Upper lobe of right lung (tissue), 1 donor: ENCODE results near the gene VAMP3. TPM values are rescaled to one million over a fixed set of nuclear protein-coding genes. Genes with fewer than 3 reads are reported as not detected.

Experiments
- ATAC-seq: fragments of 200-7000 bp; cut with Tn5 transposase; one replicate; pipeline ENCODE4 v1.9.1; 2020; ENCODE audit warnings: mild to moderate bottlenecking, moderate library complexity
- DNase-seq: peaks from one replicate; pipeline ENCODE4 v3.0.0-alpha.2; 2020
- H3K27ac ChIP-seq: fragments of 200-600 bp; one replicate; pipeline ENCODE4 v1.8.0; 2022
- H3K27me3 ChIP-seq: fragments of 200-600 bp; one replicate; pipeline ENCODE4 v1.8.0; 2022; ENCODE audit warnings: mild to moderate bottlenecking
- H3K36me3 ChIP-seq: fragments of 200-600 bp; one replicate; pipeline ENCODE4 v1.8.0; 2022
- H3K4me1 ChIP-seq: fragments of 200-600 bp; one replicate; pipeline ENCODE4 v1.8.0; 2022
- H3K4me3 ChIP-seq: fragments of 200-600 bp; one replicate; pipeline ENCODE4 v1.8.0; 2022; ENCODE audit warnings: mild to moderate bottlenecking
- H3K9me3 ChIP-seq: fragments of 200-600 bp; one replicate; pipeline ENCODE4 v1.8.0; 2022
- CTCF ChIP-seq: fragments of 200-600 bp; IDR thresholded peaks from one replicate; pipeline ENCODE4 v1.8.0; 2022; ENCODE audit warnings: antibody characterized with exemption
- intact Hi-C: fragments of 100-400 bp; cut with DNase I; formaldehyde crosslinking; loops from one replicate; pipeline ENCODE4 v1.11.0; 2022
- total RNA-seq: library from RNA; stranded (reverse); fragmentation: NEBNext Ultra II Directional; extraction: Animal tissue kit (Norgen Biotek cat#: 25700); gene quantifications from one replicate; pipeline ENCODE4 v1.2.1, GENCODE V29; 2021
- donor health status: DM: no; HTN: yes; CAD: no; lungs with severe emphysema.

VAMP3 gene
- total RNA-seq, 1 donor from 2014 or later = 129 TPM

GRCh38 chr1:7810395-7810794 lies 39.3 kb downstream of the VAMP3 start:
- TF ChIP-seq CTCF = no peak
- intact Hi-C loops = no loop called here
- H3K4me1 ChIP-seq = no peaks in the 10 kb centered on the region
- H3K4me3 ChIP-seq = no peak overlapping the region
- no peaks in the 10 kb centered on the region for H3K9me3 ChIP-seq
- no peak overlapping the region for H3K27ac ChIP-seq
- ATAC-seq = no peak
- peaks cover 69% of the 10 kb centered on the region for H3K36me3 ChIP-seq
- H3K27me3 ChIP-seq = no peaks in the 10 kb centered on the region
- DNase-seq = no peak

- TF ChIP-seq CTCF = no peak
- Histone ChIP-seq H3K4me3 (no peak overlapping the region), H3K36me3 (peaks cover 58% of the 10 kb centered on the region), H3K27ac (no peak overlapping the region), H3K4me1 (no peaks in the 10 kb centered on the region), H3K9me3 (no peaks in the 10 kb centered on the region), H3K27me3 (no peaks in the 10 kb centered on the region)
- intact Hi-C loops = no loop called here
- ATAC-seq = peak; percentile 61
- no peak for DNase-seq
These were observed 40.4 kb downstream of the VAMP3 start for GRCh38 chr1:7811476-7811875.

GRCh38 chr1:7813677-7814373 lies 42.7 kb downstream of the VAMP3 start:
- no peak overlapping the region for H3K27ac ChIP-seq

GRCh38 chr1:7821282-7821681 lies 50.2 kb downstream of the VAMP3 start:
- H3K36me3 ChIP-seq = peaks cover 91% of the 10 kb centered on the region

More at GRCh38 chr1:7813677-7814373, 42.7 kb downstream of the VAMP3 start:
- DNase-seq (no peak), ATAC-seq (no peak)
- no peak for TF ChIP-seq CTCF
- peaks cover 62% of the 10 kb centered on the region for H3K36me3 ChIP-seq
- no peaks in the 10 kb centered on the region for H3K9me3 ChIP-seq
- no peak overlapping the region for H3K4me3 ChIP-seq
- no peaks in the 10 kb centered on the region for H3K4me1 ChIP-seq
- H3K27me3 ChIP-seq = no peaks in the 10 kb centered on the region
- intact Hi-C loops = no loop called here

GRCh38 chr1:7824701-7825100 lies 53.6 kb downstream of the VAMP3 start:
- Histone ChIP-seq H3K27ac (no peak overlapping the region), H3K36me3 (peaks cover 98% of the 10 kb centered on the region), H3K9me3 (no peaks in the 10 kb centered on the region), H3K4me1 (no peaks in the 10 kb centered on the region), H3K4me3 (no peak overlapping the region), H3K27me3 (no peaks in the 10 kb centered on the region)
- intact Hi-C loops = no loop called here
- DNase-seq = no peak
- no peak for ATAC-seq
- no peak for TF ChIP-seq CTCF

More at GRCh38 chr1:7821282-7821681, 50.2 kb downstream of the VAMP3 start:
- intact Hi-C loops = no loop called here
- no peak overlapping the region for H3K4me3 ChIP-seq
- TF ChIP-seq CTCF = no peak
- DNase-seq (no peak), ATAC-seq (no peak)
- H3K9me3 ChIP-seq = no peaks in the 10 kb centered on the region
- H3K4me1 ChIP-seq = no peaks in the 10 kb centered on the region
- H3K27me3 ChIP-seq = no peaks in the 10 kb centered on the region
- no peak overlapping the region for H3K27ac ChIP-seq
